ENCODE data around the gene LSM10.

Gene LSM10

GRCh38 chr1:36411674-36412648 is 14.3 kb upstream of the LSM10 start:
- peak in 1 of 10 donors; percentile 18 for DNase-seq
- intact Hi-C loops (cut with DNase I), result no loop called here

- peak in 1 of 10 donors; percentile 11 for DNase-seq
- intact Hi-C loops (cut with DNase I), result no loop called here
These were observed 10.8 kb upstream of the LSM10 start for GRCh38 chr1:36408479-36408878.

GRCh38 chr1:36406440-36406839 is 8.7 kb upstream of the LSM10 start:
- intact Hi-C loops (cut with DNase I), result no loop called here
- DNase-seq, result no peak

- DNase-seq, result no peak
- intact Hi-C loops (cut with DNase I), result no loop called here
These were observed 4.8 kb upstream of the LSM10 start for GRCh38 chr1:36402504-36402890.

- intact Hi-C loops (cut with DNase I), result no loop called here
- peak in 1 of 10 donors; percentile 54 for DNase-seq
These were observed 4.1 kb upstream of the LSM10 start for GRCh38 chr1:36401602-36402503.

- DNase-seq, result peak in 9 of 10 donors; percentile 16 to 93 (median 44)
- intact Hi-C loops (cut with DNase I), result no loop called here
These were observed 3.3 kb upstream of the LSM10 start for GRCh38 chr1:36400825-36401601.

GRCh38 chr1:36400514-36400824 is 2.8 kb upstream of the LSM10 start:
- no peak for DNase-seq
- intact Hi-C loops (cut with DNase I), result no loop called here

GRCh38 chr1:36398370-36398977 is 766 bp upstream of the LSM10 start:
- intact Hi-C loops (cut with DNase I), result no loop called here

GRCh38 chr1:36397083-36397377 is 678 bp downstream of the LSM10 start:
- intact Hi-C loops (cut with DNase I), result no loop called here

More at GRCh38 chr1:36398370-36398977, 766 bp upstream of the LSM10 start:
- peak in 1 of 10 donors; percentile 33 for DNase-seq

GRCh38 chr1:36396359-36396758 is 1.3 kb downstream of the LSM10 start:
- intact Hi-C loops (cut with DNase I), result no loop called here
- DNase-seq, result peak in 1 of 10 donors; percentile 41

More at GRCh38 chr1:36397083-36397377, 678 bp downstream of the LSM10 start:
- peak in 1 of 10 donors; percentile 90 for DNase-seq

- DNase-seq, result peak in 2 of 10 donors; percentile 54 to 67
- intact Hi-C loops (cut with DNase I), result no loop called here
These were observed 4.0 kb downstream of the LSM10 start for GRCh38 chr1:36393686-36394085.

GRCh38 chr1:36392836-36393235 is 4.9 kb downstream of the LSM10 start:
- DNase-seq, result peak in 2 of 10 donors; percentile 16 to 21
- intact Hi-C loops (cut with DNase I), result no loop called here

GRCh38 chr1:36391271-36391670 is 6.4 kb downstream of the LSM10 start:
- intact Hi-C loops (cut with DNase I), result no loop called here
- DNase-seq, result peak in 2 of 10 donors; percentile 12 to 43

GRCh38 chr1:36390411-36390810 is 7.3 kb downstream of the LSM10 start:
- peak in 1 of 10 donors; percentile 12 for DNase-seq
- intact Hi-C loops (cut with DNase I), result no loop called here

- DNase-seq, result peak in 1 of 10 donors; percentile 8
- intact Hi-C loops (cut with DNase I), result no loop called here
These were observed 7.7 kb downstream of the LSM10 start for GRCh38 chr1:36389999-36390398.

GRCh38 chr1:36389261-36389660 is 8.4 kb downstream of the LSM10 start:
- intact Hi-C loops (cut with DNase I), result no loop called here
- DNase-seq, result no peak

GRCh38 chr1:36387141-36387949 is 10.4 kb downstream of the LSM10 start:
- DNase-seq, result peak in 3 of 10 donors; percentile 26 to 73 (median 60)
- intact Hi-C loops (cut with DNase I), result no loop called here

GRCh38 chr1:36386265-36387140 is 11.2 kb downstream of the LSM10 start:
- intact Hi-C loops (cut with DNase I), result no loop called here
- peak; percentile 67 to 98 (median 78) for DNase-seq

All from posterior cingulate gyrus (tissue), 11 donors.